Uterus (tissue), 2 donors: ENCODE results near the gene ASH1L.

ENCODE experiments used
- POLR2A ChIP-seq, 2 donors: fragments of 450-650 bp; IDR thresholded peaks; one replicate each; pipeline ENCODE4 v1.6.1; 2016; ENCODE audit warnings: antibody characterized with exemption in 2 of 2, mild to moderate bottlenecking in 1 of 2, moderate library complexity in 1 of 2
- TF ChIP-seq, protein P1 (sequence below), 4 experiments: fragments of 200-600 bp in 2 of 4; fragments of 450-650 bp in 2 of 4; sonication (generic) in 2 of 4; IDR thresholded peaks; one replicate each; pipeline ENCODE4 v1.5.1; 2016 to 2019; ENCODE audit warnings: antibody characterized with exemption in 4 of 4, mild to moderate bottlenecking in 2 of 4, moderate library complexity in 1 of 4

DNA sequence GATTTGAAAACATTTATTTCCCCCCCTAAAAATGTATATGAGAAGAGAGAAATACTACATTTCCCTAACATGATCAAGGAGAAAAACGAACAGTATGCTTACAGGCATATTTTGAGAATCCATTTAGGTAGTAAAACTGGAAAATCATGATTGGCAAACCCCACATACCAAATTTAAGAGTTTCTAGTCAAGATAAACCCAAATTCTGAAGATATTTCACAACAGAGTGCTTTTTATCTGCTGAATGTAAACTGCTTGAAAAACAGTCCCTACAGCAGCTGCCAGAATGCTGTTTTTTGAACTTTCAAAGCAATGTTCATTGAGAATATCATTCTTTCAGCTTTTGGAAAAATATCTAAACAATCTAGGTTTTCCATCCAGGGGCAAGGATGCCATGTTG lies 31.0 kb downstream of the ASH1L start:
- TF ChIP-seq, protein P1, sequence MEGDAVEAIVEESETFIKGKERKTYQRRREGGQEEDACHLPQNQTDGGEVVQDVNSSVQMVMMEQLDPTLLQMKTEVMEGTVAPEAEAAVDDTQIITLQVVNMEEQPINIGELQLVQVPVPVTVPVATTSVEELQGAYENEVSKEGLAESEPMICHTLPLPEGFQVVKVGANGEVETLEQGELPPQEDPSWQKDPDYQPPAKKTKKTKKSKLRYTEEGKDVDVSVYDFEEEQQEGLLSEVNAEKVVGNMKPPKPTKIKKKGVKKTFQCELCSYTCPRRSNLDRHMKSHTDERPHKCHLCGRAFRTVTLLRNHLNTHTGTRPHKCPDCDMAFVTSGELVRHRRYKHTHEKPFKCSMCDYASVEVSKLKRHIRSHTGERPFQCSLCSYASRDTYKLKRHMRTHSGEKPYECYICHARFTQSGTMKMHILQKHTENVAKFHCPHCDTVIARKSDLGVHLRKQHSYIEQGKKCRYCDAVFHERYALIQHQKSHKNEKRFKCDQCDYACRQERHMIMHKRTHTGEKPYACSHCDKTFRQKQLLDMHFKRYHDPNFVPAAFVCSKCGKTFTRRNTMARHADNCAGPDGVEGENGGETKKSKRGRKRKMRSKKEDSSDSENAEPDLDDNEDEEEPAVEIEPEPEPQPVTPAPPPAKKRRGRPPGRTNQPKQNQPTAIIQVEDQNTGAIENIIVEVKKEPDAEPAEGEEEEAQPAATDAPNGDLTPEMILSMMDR (IDR thresholded peaks at IDR 0.05): no peak
- TF ChIP-seq POLR2A (IDR thresholded peaks at IDR 0.05): no peak
